ENCODE results near the gene GPAT3.
"Not testable (repeated sequence)": the region's sequence is repeated elsewhere in the genome, so short reads cannot be mapped to it uniquely, and the experiment has no call there.

The GPAT3 gene

GRCh38 chr4:83535520-83536361, at the start of gene GPAT3:
GPAT3 (plus strand) TSS chr4:83536108; CDS start chr4:83536623, 515 bp downstream.
- DNase-seq, result peak; percentile 54

DNA sequence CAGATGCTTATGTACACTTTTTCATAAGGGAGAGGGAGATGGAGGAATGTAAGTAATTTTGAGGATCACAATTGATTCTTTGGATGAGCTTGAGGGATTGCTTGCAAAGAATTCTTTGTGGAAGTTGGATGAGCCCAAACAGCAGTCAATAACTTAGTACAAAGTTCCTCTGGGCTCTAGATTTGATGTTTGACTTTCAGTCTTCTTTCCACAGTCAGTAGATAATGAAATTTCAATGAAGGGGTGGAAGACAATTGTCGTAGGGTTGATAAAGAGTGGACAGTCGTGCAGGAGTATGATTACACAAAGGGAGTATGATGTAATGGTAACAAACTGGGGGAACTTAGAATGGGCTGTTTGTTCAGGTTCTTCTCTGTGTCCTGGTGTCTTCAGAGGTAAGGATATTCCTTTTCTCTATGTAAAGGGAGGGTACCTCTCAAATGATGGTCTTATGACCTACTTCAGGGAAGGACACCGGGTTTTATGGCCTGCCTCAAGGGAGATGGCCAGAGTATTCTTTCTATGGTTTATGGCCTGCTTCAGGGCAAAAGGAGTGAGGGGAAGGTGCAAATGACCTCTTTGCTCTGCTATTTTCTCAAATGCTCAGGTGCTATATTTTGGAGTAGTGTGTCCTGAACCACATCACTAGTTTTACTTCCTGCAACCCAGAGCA, 49.3 kb upstream of the GPAT3 start:
- no peak for DNase-seq

DNA sequence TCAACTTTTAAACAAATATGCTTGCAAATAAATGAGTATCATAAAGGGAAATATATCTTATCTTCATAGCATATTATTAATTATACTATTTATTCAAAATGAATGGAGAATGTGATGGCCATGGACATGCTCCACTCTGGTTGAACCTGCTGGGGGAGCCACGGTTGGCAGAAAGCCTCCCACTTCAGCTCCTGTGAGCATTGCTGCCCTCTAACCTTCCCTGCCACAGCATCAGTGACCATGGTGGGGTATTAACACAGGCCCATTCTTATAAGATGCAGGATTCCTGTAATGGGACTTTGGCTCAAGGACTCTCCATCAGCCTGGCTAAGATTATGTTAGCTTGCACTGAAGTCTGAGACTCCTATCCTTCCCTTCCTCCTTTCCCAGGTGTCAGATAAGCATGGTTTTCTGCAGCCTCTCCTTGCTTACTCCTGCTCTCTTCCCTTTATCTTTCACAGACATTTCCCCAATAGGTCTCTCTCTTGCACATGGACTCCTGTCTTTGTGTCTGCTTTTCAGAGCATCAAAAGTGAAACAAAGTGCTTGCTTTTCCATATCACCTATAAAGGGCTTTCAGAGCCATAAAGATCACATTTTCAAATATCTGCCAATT, 46.1 kb upstream of the GPAT3 start:
- DNase-seq, result no peak

- DNase-seq, result no peak
These were observed 44.9 kb upstream of the GPAT3 start for GRCh38 chr4:83490876-83491450.

- not testable (repeated sequence) for DNase-seq
These were observed 39.6 kb upstream of the GPAT3 start for GRCh38 chr4:83496085-83496917.

GRCh38 chr4:83498187-83498586, 37.7 kb upstream of the GPAT3 start:
- no peak for DNase-seq

- DNase-seq, result not testable (repeated sequence)
These were observed 34.2 kb upstream of the GPAT3 start for GRCh38 chr4:83501671-83502070.

DNA sequence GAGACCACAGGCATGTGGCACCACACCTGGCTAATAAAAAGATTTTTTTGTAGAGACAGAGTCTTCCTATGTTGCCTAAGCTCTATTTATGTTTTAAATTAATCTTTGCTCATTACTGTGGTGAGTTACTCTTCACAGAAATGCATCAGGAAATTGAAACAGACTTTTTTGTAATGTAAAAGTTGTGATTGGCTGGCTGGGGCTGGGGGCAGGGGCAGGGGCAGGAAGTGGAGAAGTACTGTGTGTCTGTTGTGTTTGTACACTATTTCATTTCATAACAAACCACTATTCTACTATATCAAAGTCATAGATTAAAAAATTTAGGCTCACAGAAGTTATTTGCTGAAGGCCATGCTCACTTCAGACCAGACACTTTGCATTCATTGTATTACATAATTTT, 31.9 kb upstream of the GPAT3 start:
- no peak for DNase-seq

DNA sequence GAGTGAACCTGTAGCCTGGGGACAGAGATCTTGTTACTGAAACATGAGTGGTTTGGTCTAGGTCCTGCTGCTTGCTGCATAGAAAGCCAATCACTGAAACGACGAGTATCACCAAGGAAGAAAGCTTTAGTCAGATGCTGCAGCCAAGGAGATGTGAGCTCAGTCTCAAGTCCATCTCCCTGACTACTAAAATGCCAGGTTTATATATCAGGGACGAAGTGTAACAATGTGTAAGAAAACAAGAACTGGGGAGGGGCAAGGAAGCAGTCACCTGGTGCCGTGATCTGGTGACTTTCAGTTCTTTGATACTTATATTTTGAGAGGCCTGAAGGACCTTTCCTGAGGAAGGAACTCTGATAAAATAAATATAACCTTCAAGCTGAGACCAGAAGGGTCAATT, 31.4 kb upstream of the GPAT3 start:
- no peak for DNase-seq

DNA sequence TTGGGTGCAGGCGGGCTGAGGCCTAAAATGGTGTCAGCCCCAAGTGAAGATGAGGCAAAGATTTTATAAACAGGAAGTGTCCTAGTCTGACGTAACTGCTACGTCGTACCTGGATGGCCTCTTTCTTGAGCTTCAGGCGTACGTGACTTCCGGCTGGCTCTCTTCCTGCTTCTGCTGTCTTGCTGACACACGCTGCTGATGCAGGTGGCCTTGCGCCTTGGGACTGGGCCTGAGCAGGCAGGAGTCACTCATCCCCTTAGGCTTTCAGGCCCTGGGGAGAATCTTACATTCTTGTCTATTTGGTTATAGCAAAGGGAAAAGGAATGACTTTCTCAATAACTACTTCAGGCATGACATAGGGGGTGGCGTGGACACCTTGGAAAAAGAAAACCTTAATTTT, 30.9 kb upstream of the GPAT3 start:
- DNase-seq, result no peak

DNA sequence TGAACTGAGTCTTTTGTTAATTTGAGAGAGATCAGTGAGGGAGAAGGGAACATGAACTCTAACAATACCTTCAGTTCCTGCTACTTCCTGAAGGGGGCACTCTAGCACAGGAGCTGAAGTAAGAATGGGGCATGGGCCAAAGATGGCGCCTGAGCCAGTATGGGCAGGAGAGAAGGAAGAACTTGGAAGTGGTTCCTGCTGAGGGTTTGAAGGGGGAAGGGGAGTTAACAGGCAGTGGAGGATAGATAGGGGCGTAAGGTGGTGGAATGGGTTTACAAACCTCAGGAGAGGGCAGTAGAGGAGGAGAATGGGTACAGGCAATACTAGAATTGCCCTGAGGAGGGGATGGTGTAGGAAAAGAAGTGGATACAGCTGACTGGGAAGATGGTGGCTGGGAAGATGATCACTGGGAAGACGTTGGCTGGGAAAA, 26.7 kb upstream of the GPAT3 start:
- not testable (repeated sequence) for DNase-seq

GRCh38 chr4:83510442-83510841, 25.5 kb upstream of the GPAT3 start:
- no peak for DNase-seq

- no peak for DNase-seq
These were observed 19.7 kb upstream of the GPAT3 start for GRCh38 chr4:83516042-83516772.

GRCh38 chr4:83522239-83522638, 13.7 kb upstream of the GPAT3 start:
- DNase-seq, result no peak

- DNase-seq, result no peak
These were observed 8.2 kb upstream of the GPAT3 start for GRCh38 chr4:83527671-83528070.

GRCh38 chr4:83536362-83537272, 709 bp downstream of the GPAT3 start:
- DNase-seq, result no peak

DNA sequence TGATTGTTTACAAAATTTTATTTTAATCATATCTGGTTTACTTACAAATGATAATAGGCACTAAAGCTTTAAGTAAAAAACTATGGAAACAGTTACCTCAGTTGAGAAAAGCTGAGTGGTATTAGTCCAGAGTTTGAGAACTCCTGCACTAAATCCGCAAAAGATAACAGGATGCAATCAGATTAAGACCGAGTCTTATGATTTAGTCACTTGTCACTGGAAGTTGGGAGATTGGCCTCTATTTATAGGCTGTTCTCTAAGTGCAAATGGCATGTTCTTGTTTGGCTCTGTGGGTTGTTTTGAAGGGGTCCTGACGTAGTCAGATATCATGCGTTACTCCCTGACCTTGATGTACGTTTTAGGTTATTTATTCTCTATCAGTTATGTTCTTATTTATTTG, 6.3 kb downstream of the GPAT3 start:
- no peak for DNase-seq

- DNase-seq, result no peak
These were observed 10.9 kb downstream of the GPAT3 start for GRCh38 chr4:83546786-83547185.

DNA sequence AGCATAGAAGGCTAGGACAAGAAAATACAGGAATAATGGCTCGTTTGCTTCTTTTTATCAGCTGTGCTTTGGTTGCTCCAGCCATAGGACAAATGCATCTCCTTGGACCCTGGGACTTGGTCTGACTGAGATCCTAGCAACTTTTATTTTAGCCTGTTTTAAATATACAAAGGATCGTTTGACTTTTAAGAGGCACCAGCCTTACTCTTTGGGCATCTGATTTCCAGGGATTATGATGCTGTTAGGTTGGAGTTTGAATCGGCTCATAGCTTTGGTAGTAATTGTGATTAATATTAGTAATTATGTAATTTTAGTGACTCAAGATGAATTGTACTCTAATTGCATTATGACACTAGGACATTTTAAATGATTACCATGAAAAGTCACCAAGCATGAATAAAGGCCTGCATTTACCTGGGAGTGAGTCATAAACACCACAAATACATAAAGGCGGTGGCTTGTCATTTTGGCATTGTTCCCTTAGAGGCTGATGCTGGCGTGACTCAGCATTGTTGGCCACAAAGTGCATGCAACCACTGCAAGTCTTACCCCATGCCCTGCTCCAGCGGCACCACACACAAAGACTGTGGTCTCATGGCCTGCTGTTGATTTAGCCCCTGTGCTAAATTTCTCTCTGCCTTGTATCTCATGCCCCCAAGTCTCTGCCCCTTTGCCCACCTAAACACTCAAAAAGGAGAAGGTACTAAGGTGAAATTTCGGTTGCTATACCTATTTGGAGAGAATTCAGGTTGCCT, 12.4 kb downstream of the GPAT3 start:
- DNase-seq, result no peak

GRCh38 chr4:83552083-83552482, 16.2 kb downstream of the GPAT3 start:
- DNase-seq, result no peak
